Nephron (organoid): ENCODE measurements around the gene ATP8A2.

ENCODE experiments used
- H3K27ac Mint-ChIP-seq, 3 experiments: 2 replicates each; pipeline ENCODE4 v1.8.0; 2020; ENCODE audit warnings: mixed read lengths in 3 of 3, mild to moderate bottlenecking in 2 of 3, moderate library complexity in 1 of 3
- H3K27me3 Mint-ChIP-seq: 2 replicates; pipeline ENCODE4 v1.8.0; 2021; ENCODE audit warnings: low read depth, mild to moderate bottlenecking, moderate library complexity, mixed read lengths
- H3K36me3 Mint-ChIP-seq: 2 replicates; pipeline ENCODE4 v1.8.0; 2020; ENCODE audit warnings: low read depth, mixed read lengths
- H3K4me1 Mint-ChIP-seq: 2 replicates; pipeline ENCODE4 v1.8.0; 2020; ENCODE audit warnings: mixed read lengths
- H3K4me3 Mint-ChIP-seq, 3 experiments: 2 replicates each; pipeline ENCODE4 v1.8.0; 2020; ENCODE audit warnings: mild to moderate bottlenecking in 3 of 3, mixed read lengths in 3 of 3, moderate library complexity in 2 of 3
- H3K9me3 Mint-ChIP-seq: 2 replicates; pipeline ENCODE4 v1.8.0; 2020; ENCODE audit warnings: mixed read lengths
- CTCF ChIP-seq, 3 experiments: fragments of 200-600 bp; sonication (generic); IDR thresholded peaks; one replicate each; pipeline ENCODE4 v1.5.0; 2021; ENCODE audit warnings: antibody characterized with exemption in 3 of 3; ENCODE audit not compliant: unreplicated experiment in 3 of 3

The ATP8A2 gene

GRCh38 chr13:26025771-26026170, 654.0 kb downstream of the ATP8A2 start:
- peaks cover 53% of the 10 kb centered on the region for H3K4me1 Mint-ChIP-seq
- no peaks in the 10 kb centered on the region for H3K36me3 Mint-ChIP-seq
- H3K9me3 Mint-ChIP-seq = peaks cover 3% of the 10 kb centered on the region
- H3K4me3 Mint-ChIP-seq = no peak overlapping the region
- TF ChIP-seq CTCF (IDR thresholded peaks at IDR 0.05; ENCODE audit: unreplicated experiment in 3 of 3) = no peak
- no peaks in the 10 kb centered on the region for H3K27me3 Mint-ChIP-seq
- H3K27ac Mint-ChIP-seq = peak overlapping the region; percentile 17 to 54 (median 51)

- H3K4me1 Mint-ChIP-seq = peaks cover 48% of the 10 kb centered on the region
- H3K27ac Mint-ChIP-seq = peak overlapping the region in 2 of 3 experiments; percentile 22 to 32
- no peak overlapping the region for H3K4me3 Mint-ChIP-seq
- no peaks in the 10 kb centered on the region for H3K36me3 Mint-ChIP-seq
- H3K9me3 Mint-ChIP-seq = peaks cover 4% of the 10 kb centered on the region
- TF ChIP-seq CTCF (IDR thresholded peaks at IDR 0.05; ENCODE audit: unreplicated experiment in 3 of 3) = no peak
- no peaks in the 10 kb centered on the region for H3K27me3 Mint-ChIP-seq
Measured at GRCh38 chr13:26026211-26026610, 654.4 kb downstream of the ATP8A2 start.

- Mint-ChIP-seq H3K27me3 (no peaks in the 10 kb centered on the region), H3K27ac (no peak overlapping the region), H3K9me3 (peaks cover 11% of the 10 kb centered on the region), H3K36me3 (no peaks in the 10 kb centered on the region), H3K4me1 (peaks cover 14% of the 10 kb centered on the region), H3K4me3 (no peak overlapping the region)
- no peak for TF ChIP-seq CTCF (IDR thresholded peaks at IDR 0.05; ENCODE audit: unreplicated experiment in 3 of 3)
Measured at GRCh38 chr13:26029581-26030136, 657.9 kb downstream of the ATP8A2 start.

GRCh38 chr13:26030331-26030730, 658.6 kb downstream of the ATP8A2 start:
- no peaks in the 10 kb centered on the region for H3K27me3 Mint-ChIP-seq
- H3K27ac Mint-ChIP-seq = no peak overlapping the region
- no peak for TF ChIP-seq CTCF (IDR thresholded peaks at IDR 0.05; ENCODE audit: unreplicated experiment in 3 of 3)
- H3K9me3 Mint-ChIP-seq = peaks cover 11% of the 10 kb centered on the region
- no peaks in the 10 kb centered on the region for H3K36me3 Mint-ChIP-seq
- no peak overlapping the region for H3K4me3 Mint-ChIP-seq
- H3K4me1 Mint-ChIP-seq = peaks cover 7% of the 10 kb centered on the region

GRCh38 chr13:26034018-26034417, 662.2 kb downstream of the ATP8A2 start:
- Mint-ChIP-seq H3K27me3 (peaks cover 6% of the 10 kb centered on the region), H3K36me3 (peaks cover 5% of the 10 kb centered on the region), H3K4me1 (no peaks in the 10 kb centered on the region), H3K9me3 (peaks cover 18% of the 10 kb centered on the region), H3K4me3 (no peak overlapping the region), H3K27ac (no peak overlapping the region)
- TF ChIP-seq CTCF (IDR thresholded peaks at IDR 0.05; ENCODE audit: unreplicated experiment in 3 of 3) = no peak

- H3K27ac Mint-ChIP-seq = no peak overlapping the region
- H3K9me3 Mint-ChIP-seq = peaks cover 14% of the 10 kb centered on the region
- H3K4me3 Mint-ChIP-seq = no peak overlapping the region
- no peak for TF ChIP-seq CTCF (IDR thresholded peaks at IDR 0.05; ENCODE audit: unreplicated experiment in 3 of 3)
- H3K36me3 Mint-ChIP-seq = peaks cover 5% of the 10 kb centered on the region
- H3K27me3 Mint-ChIP-seq = peaks cover 6% of the 10 kb centered on the region
- H3K4me1 Mint-ChIP-seq = no peaks in the 10 kb centered on the region
Measured at GRCh38 chr13:26036383-26036782, 664.6 kb downstream of the ATP8A2 start.
